ENCODE measurements around the gene CAMK1G.

DNA sequence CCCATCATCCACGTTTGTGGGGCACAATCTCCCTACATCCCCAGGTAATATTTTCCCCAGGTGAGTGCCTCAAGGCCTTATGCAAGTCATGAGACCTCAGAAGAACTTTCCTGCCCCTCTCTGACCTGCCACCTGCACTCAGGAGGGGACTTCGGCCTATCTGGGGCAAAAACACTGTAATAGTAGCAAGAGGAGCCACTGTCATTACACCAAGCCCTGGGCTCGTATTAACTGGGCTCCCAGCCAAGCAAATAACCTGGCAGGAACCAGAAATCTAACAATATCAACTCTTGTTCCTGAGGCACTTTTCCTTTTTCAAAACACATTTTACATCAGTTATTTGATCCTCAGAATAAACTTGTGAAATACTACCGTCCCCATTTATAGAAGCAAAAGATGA is 37.8 kb downstream of the CAMK1G start:
- TF ChIP-seq, protein P1, sequence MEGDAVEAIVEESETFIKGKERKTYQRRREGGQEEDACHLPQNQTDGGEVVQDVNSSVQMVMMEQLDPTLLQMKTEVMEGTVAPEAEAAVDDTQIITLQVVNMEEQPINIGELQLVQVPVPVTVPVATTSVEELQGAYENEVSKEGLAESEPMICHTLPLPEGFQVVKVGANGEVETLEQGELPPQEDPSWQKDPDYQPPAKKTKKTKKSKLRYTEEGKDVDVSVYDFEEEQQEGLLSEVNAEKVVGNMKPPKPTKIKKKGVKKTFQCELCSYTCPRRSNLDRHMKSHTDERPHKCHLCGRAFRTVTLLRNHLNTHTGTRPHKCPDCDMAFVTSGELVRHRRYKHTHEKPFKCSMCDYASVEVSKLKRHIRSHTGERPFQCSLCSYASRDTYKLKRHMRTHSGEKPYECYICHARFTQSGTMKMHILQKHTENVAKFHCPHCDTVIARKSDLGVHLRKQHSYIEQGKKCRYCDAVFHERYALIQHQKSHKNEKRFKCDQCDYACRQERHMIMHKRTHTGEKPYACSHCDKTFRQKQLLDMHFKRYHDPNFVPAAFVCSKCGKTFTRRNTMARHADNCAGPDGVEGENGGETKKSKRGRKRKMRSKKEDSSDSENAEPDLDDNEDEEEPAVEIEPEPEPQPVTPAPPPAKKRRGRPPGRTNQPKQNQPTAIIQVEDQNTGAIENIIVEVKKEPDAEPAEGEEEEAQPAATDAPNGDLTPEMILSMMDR (optimal IDR thresholded peaks at IDR 0.05 in 1 of 3, IDR thresholded peaks at IDR 0.05 in 1 of 3, conservative IDR thresholded peaks at IDR 0.05 in 1 of 3; ENCODE audit: extremely low read depth in 1 of 3, insufficient read depth in 2 of 3, low read length in 3 of 3) = no peak
- TF ChIP-seq EZH2 (IDR thresholded peaks at IDR 0.05; ENCODE audit: low read length) = no peak
